K562 (cell line): ENCODE data around the gene BCL11A. TPM values are rescaled to one million over a fixed set of nuclear protein-coding genes. Genes with fewer than 3 reads are reported as not detected.

Experiments used
- ATAC-seq: fragments of 200-7000 bp; cut with Tn5 transposase; 3 replicates; pipeline ENCODE4 v1.9.1; 2020; ENCODE audit warnings: moderate library complexity
- BruUV-seq: library from RNA; stranded (reverse); fragments of 400-500 nt; replicated peaks from 2 replicates; lab custom pipeline; 2021; lab: Mats Ljungman, UMichigan
- CTCF ChIA-PET: fragments of 300-600 bp; formaldehyde crosslinking; extraction: SDS; loops from one replicate; lab custom pipeline; 2021; ENCODE audit warnings: low intra/inter-chr PET ratio; lab: Yijun Ruan, JAX
- POLR2A ChIA-PET: fragments of 300-600, 350-650 bp; sonication (Branson Sonifier 250); formaldehyde crosslinking; extraction: SDS; loops from one replicate; lab custom pipeline; 2021; ENCODE audit warnings: antibody characterized with exemption, inconsistent platforms; lab: Yijun Ruan, JAX
- DNase-seq, 4 experiments: peaks; one replicate each; pipeline versions ENCODE4 v3.0.0 to v3.0.0-alpha.2; 2011 to 2018; ENCODE audit warnings: low spot score in 3 of 4, mixed read lengths in 3 of 4; ENCODE audit errors: extremely low read depth in 1 of 4
- FAIRE-seq: peaks from 2 replicates; lab custom pipeline; 2011; peaks lifted over from hg19 to GRCh38; lab: Jason Lieb, UNC
- H2AFZ ChIP-seq: 2 replicates; pipeline ENCODE4 v1.6.0; 2011; ENCODE audit warnings: low read depth, low read length, control low read depth, inconsistent platforms
- H3K27ac ChIP-seq: fragments of 200-600 bp; 3 replicates; pipeline ENCODE4 v1.8.0; 2011; ENCODE audit warnings: low read depth, mild to moderate bottlenecking, control low read depth, inconsistent platforms, low read length, moderate library complexity, mixed read lengths; ENCODE audit errors: extremely low read depth
- H3K27me3 ChIP-seq, 2 experiments: fragments of 300-600 bp in 1 of 2; 2 replicates in 1 of 2; 3 replicates in 1 of 2; pipeline versions ENCODE4 v1.6.0 to v1.8.0; 2011; ENCODE audit warnings: inconsistent platforms in 2 of 2, low read length in 2 of 2, mild to moderate bottlenecking in 1 of 2, mixed read lengths in 1 of 2, moderate library complexity in 1 of 2; ENCODE audit not compliant: control insufficient read depth in 2 of 2, insufficient read depth in 2 of 2
- H3K36me3 ChIP-seq: fragments of 300-600 bp; 3 replicates; pipeline ENCODE4 v1.8.0; 2011; ENCODE audit warnings: mild to moderate bottlenecking, low read length, inconsistent platforms; ENCODE audit not compliant: control insufficient read depth, insufficient read depth
- H3K4me1 ChIP-seq, 2 experiments: fragments of 200-600 bp in 1 of 2; replicated peaks in 1 of 2; 2 replicates in 1 of 2; 3 replicates in 1 of 2; pipeline versions ENCODE4 v1.5.1 to v1.8.0; 2011; ENCODE audit warnings: inconsistent platforms in 2 of 2, low read length in 2 of 2, mild to moderate bottlenecking in 1 of 2, mixed read lengths in 1 of 2, moderate library complexity in 1 of 2; ENCODE audit not compliant: control insufficient read depth in 2 of 2, insufficient read depth in 2 of 2
- H3K4me2 ChIP-seq: 2 replicates; pipeline ENCODE4 v1.6.1; 2011; ENCODE audit warnings: low read length, control low read depth, inconsistent platforms, mixed read lengths; ENCODE audit not compliant: insufficient read depth
- H3K4me3 ChIP-seq: fragments of 200-600 bp; sonication (generic), shearing (Covaris generic); 2 replicates; pipeline ENCODE4 v1.5.1; 2016; ENCODE audit warnings: control low read depth, inconsistent platforms
- H3K79me2 ChIP-seq: fragments of 200-600 bp; 3 replicates; pipeline ENCODE4 v1.8.0; 2011; ENCODE audit warnings: low read length, inconsistent platforms; ENCODE audit not compliant: control insufficient read depth, insufficient read depth
- H3K9ac ChIP-seq, 2 experiments: 2 replicates each; pipeline versions ENCODE4 v1.6.0 to v1.6.1; 2011; ENCODE audit warnings: low read depth in 2 of 2, low read length in 2 of 2, control low read depth in 1 of 2, inconsistent platforms in 1 of 2, mild to moderate bottlenecking in 1 of 2, mixed read lengths in 1 of 2; ENCODE audit not compliant: insufficient read depth in 1 of 2
- H3K9me1 ChIP-seq: one replicate; pipeline ENCODE4 v1.6.0; 2011; ENCODE audit warnings: inconsistent platforms, mild to moderate bottlenecking, low read length, moderate library complexity; ENCODE audit not compliant: control insufficient read depth, insufficient read depth
- H3K9me3 ChIP-seq: replicated peaks from 2 replicates; pipeline ENCODE4 v1.5.1; 2011; ENCODE audit warnings: low read depth, low read length, inconsistent platforms; ENCODE audit not compliant: control insufficient read depth, insufficient read depth
- H4K20me1 ChIP-seq: replicated peaks from 2 replicates; pipeline ENCODE4 v1.6.1; 2011; ENCODE audit warnings: low read length, inconsistent platforms, mixed read lengths; ENCODE audit not compliant: control insufficient read depth, insufficient read depth
- CXXC5 ChIP-seq: fragments of 250-450 bp; sonication (Bioruptor Pico); IDR thresholded peaks from 2 replicates; pipeline ENCODE4 v1.8.0; 2022; ENCODE audit warnings: inconsistent platforms, mild to moderate bottlenecking, moderate library complexity
- MCM3 ChIP-seq: fragments of 450-650 bp; IDR thresholded peaks from 2 replicates; pipeline ENCODE4 v1.6.1; 2016
- MCM7 ChIP-seq, 2 experiments: fragments of 450-650 bp; IDR thresholded peaks; 2 replicates each; pipeline ENCODE4 v1.6.1; 2016 to 2018
- POLR2B ChIP-seq: fragments of 450-650 bp; IDR thresholded peaks from 2 replicates; pipeline ENCODE4 v1.6.1; 2018; ENCODE audit warnings: low read depth; ENCODE audit not compliant: partially characterized antibody
- SIX5 ChIP-seq, 2 experiments: IDR thresholded peaks; 2 replicates each; pipeline ENCODE4 v1.6.1; 2011; ENCODE audit warnings: low read length in 2 of 2, borderline replicate concordance in 1 of 2, low read depth in 1 of 2, mild to moderate bottlenecking in 1 of 2, moderate library complexity in 1 of 2; ENCODE audit not compliant: insufficient read depth in 1 of 2
- STAG1 ChIP-seq: sonication (generic); formaldehyde crosslinking; IDR thresholded peaks from 2 replicates; pipeline ENCODE4 v1.5.0; 2020; ENCODE audit warnings: missing genetic modification reagents, borderline replicate concordance
- XRCC4 ChIP-seq: IDR thresholded peaks from one replicate; pipeline ENCODE4 v1.6.1; 2011; ENCODE audit not compliant: insufficient read depth, insufficient read length; ENCODE audit errors: extremely low read depth
- ZC3H8 ChIP-seq: fragments of 450-650 bp; IDR thresholded peaks from 2 replicates; pipeline ENCODE4 v1.6.1; 2017
- WGBS: fragments of 100-300 bp; shearing (Covaris generic); methylation state at CpG from one replicate; pipeline ENCODE4 v1.1.6; 2016; ENCODE audit warnings: low coverage, mixed read lengths; ENCODE audit not compliant: insufficient coverage; ENCODE audit errors: missing lambda C conversion rate; 5-methylcytosine and 5-hydroxymethylcytosine counted together
- in situ Hi-C: fragments of 300-500 bp; cut with MboI; formaldehyde crosslinking; loops from 4 replicates; pipeline ENCODE4 v1.15.0; 2018; ENCODE audit warnings: inconsistent platforms, mixed read lengths
- intact Hi-C: fragments of 100-400 bp; cut with micrococcal nuclease; formaldehyde crosslinking; loops from 2 replicates; pipeline ENCODE4 v1.14.2; 2022
- polyA plus RNA-seq, 8 experiments: library from polyadenylated mRNA; depleted of rRNA in 4 of 8; stranded (reverse) in 5 of 8; unstranded in 3 of 8; fragments of >200 nt; fragmentation: Nextera tagmentation in 2 of 8; fragmentation: Illumina TruSeq in 1 of 8; extraction: Ambion mirVana in 2 of 8; extraction: Trizol in 1 of 8; gene quantifications; 2 replicates each; pipeline versions ENCODE4 v1.2.1 to v1.2.3, GENCODE V29; 2011 to 2014; ENCODE audit warnings: inconsistent platforms in 1 of 8, missing spikeins in 1 of 8
- total RNA-seq, 7 experiments: library from RNA; depleted of rRNA in 6 of 7; stranded (reverse); fragments of >200 nt in 6 of 7; fragmentation: Illumina TruSeq in 2 of 7; extraction: Trizol in 2 of 7; gene quantifications; 2 replicates each; pipeline versions ENCODE4 v1.2.1 to v1.2.3, GENCODE V29; 2011 to 2021; ENCODE audit warnings: low replicate concordance in 1 of 7
- TF ChIP-seq, protein P1 (sequence below): fragments of 450-650 bp; IDR thresholded peaks from 2 replicates; pipeline ENCODE4 v1.6.1; 2014; ENCODE audit warnings: low read depth, mild to moderate bottlenecking, moderate library complexity, borderline replicate concordance
- TF ChIP-seq, protein P2 (sequence below), 3 experiments: IDR thresholded peaks in 2 of 3; conservative IDR thresholded peaks in 1 of 3; 2 replicates each; pipeline ENCODE4 v1.5.1; 2011 to 2012; ENCODE audit warnings: low read length in 3 of 3, mild to moderate bottlenecking in 3 of 3, control low read depth in 2 of 3, improper control_type of control experiment in 1 of 3, inconsistent platforms in 1 of 3, low read depth in 1 of 3, mixed read lengths in 1 of 3, moderate library complexity in 1 of 3; ENCODE audit not compliant: insufficient read depth in 2 of 3
- TF ChIP-seq, protein P3 (sequence below): IDR thresholded peaks from 2 replicates; pipeline ENCODE4 v1.6.1; 2011; ENCODE audit not compliant: insufficient read length; ENCODE audit errors: extremely low read depth

The BCL11A gene
- total and polyA plus RNA-seq, 9 of the 15 experiments (the other 6 are each of a cell fraction or from before 2014, with no cell fraction given), result 0.13 TPM; not detected in 8

DNA sequence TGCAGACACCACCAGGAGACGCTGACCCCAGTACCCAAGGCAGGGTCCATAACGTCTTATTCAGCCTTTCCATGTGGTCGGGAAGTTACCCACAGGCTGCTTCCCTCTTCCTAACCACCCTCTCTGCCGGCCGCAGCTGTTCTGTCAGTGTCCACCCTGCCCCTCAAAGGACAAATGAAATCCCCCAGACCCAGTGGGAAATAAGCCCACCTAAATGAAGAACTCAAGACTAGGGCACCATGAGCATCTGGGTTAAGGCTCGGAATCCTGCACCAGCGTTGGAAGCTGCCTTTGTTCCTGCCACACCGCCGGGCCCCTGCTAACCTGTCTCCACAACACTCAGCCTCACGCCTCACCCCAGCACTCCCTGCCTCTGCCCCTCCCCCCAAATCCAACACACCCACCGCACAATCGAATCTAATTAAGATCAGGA lies 21.7 kb downstream of the BCL11A start:
- DNase-seq, result no peak
- intact Hi-C loops, result no loop called here
- Histone ChIP-seq H2AFZ (no peak overlapping the region), H4K20me1 (no peaks in the 10 kb centered on the region), H3K27me3 (peaks cover 6 to 36% of the 10 kb centered on the region in 2 experiments; a peak in 3 of 5 replicates), H3K9ac (no peak overlapping the region), H3K4me2 (no peak overlapping the region), H3K27ac (no peak overlapping the region)
- FAIRE-seq, result no peak
- ChIA-PET CTCF (no interaction called here), POLR2A (interaction anchor here (0.6 kb wide), 1 partner anchor 13 kb away, joined by 3 read pairs; no protein-coding TSS in a partner anchor)
- TF ChIP-seq CXXC5 (CRISPR knock-in tag) (no peak), SIX5 (IDR thresholded peaks at IDR 0.05; ENCODE audit: borderline replicate concordance in 1 of 2, insufficient read depth in 1 of 2, low read depth in 1 of 2, low read length in 2 of 2) (no peak), XRCC4 (no peak), POLR2B (no peak), STAG1 (CRISPR knock-in tag) (no peak), MCM7 (IDR thresholded peaks at IDR 0.05) (no peak), MCM3 (no peak), ZC3H8 (no peak)
- TF ChIP-seq, protein P1, sequence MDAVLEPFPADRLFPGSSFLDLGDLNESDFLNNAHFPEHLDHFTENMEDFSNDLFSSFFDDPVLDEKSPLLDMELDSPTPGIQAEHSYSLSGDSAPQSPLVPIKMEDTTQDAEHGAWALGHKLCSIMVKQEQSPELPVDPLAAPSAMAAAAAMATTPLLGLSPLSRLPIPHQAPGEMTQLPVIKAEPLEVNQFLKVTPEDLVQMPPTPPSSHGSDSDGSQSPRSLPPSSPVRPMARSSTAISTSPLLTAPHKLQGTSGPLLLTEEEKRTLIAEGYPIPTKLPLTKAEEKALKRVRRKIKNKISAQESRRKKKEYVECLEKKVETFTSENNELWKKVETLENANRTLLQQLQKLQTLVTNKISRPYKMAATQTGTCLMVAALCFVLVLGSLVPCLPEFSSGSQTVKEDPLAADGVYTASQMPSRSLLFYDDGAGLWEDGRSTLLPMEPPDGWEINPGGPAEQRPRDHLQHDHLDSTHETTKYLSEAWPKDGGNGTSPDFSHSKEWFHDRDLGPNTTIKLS, result no peak
- TF ChIP-seq, protein P2, sequence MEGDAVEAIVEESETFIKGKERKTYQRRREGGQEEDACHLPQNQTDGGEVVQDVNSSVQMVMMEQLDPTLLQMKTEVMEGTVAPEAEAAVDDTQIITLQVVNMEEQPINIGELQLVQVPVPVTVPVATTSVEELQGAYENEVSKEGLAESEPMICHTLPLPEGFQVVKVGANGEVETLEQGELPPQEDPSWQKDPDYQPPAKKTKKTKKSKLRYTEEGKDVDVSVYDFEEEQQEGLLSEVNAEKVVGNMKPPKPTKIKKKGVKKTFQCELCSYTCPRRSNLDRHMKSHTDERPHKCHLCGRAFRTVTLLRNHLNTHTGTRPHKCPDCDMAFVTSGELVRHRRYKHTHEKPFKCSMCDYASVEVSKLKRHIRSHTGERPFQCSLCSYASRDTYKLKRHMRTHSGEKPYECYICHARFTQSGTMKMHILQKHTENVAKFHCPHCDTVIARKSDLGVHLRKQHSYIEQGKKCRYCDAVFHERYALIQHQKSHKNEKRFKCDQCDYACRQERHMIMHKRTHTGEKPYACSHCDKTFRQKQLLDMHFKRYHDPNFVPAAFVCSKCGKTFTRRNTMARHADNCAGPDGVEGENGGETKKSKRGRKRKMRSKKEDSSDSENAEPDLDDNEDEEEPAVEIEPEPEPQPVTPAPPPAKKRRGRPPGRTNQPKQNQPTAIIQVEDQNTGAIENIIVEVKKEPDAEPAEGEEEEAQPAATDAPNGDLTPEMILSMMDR (IDR thresholded peaks at IDR 0.05 in 2 of 3, conservative IDR thresholded peaks at IDR 0.05 in 1 of 3; ENCODE audit: insufficient read depth in 2 of 3, low read depth in 1 of 3, low read length in 3 of 3), result no peak
- TF ChIP-seq, protein P3, sequence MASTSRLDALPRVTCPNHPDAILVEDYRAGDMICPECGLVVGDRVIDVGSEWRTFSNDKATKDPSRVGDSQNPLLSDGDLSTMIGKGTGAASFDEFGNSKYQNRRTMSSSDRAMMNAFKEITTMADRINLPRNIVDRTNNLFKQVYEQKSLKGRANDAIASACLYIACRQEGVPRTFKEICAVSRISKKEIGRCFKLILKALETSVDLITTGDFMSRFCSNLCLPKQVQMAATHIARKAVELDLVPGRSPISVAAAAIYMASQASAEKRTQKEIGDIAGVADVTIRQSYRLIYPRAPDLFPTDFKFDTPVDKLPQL, result no peak
- TF ChIP-seq, all 486 proteins: peak for 0
- H3K9me3 ChIP-seq, result no peaks in the 10 kb centered on the region
- no peaks in the 10 kb centered on the region for H3K9me1 ChIP-seq
- ATAC-seq, result no peak
- no peak overlapping the region for H3K4me3 ChIP-seq
- WGBS, result 1% methylated on average over 12 of the region's 12 CpGs
- no TSS peak for BruUV-seq
- H3K4me1 ChIP-seq, result no peaks in the 10 kb centered on the region
- no peaks in the 10 kb centered on the region for H3K79me2 ChIP-seq
- no peaks in the 10 kb centered on the region for H3K36me3 ChIP-seq
- in situ Hi-C loops, result no loop called here
